SK-N-SH (cell line): ENCODE measurements around the gene IL32.

Source experiments
- CTCF ChIP-seq: fragments of 200-600 bp; sonication (generic); IDR thresholded peaks from 2 replicates; pipeline ENCODE4 v1.6.1; 2017; ENCODE audit warnings: antibody characterized with exemption, mild to moderate bottlenecking, moderate library complexity
- FOXJ3 ChIP-seq: sonication (generic); formaldehyde crosslinking; IDR thresholded peaks from 2 replicates; pipeline ENCODE4 v1.5.1; 2020; ENCODE audit warnings: mild to moderate bottlenecking, missing genetic modification reagents
- GABPA ChIP-seq: IDR thresholded peaks from 2 replicates; pipeline ENCODE4 v1.4.0; 2012; ENCODE audit warnings: low read depth, mild to moderate bottlenecking

DNA sequence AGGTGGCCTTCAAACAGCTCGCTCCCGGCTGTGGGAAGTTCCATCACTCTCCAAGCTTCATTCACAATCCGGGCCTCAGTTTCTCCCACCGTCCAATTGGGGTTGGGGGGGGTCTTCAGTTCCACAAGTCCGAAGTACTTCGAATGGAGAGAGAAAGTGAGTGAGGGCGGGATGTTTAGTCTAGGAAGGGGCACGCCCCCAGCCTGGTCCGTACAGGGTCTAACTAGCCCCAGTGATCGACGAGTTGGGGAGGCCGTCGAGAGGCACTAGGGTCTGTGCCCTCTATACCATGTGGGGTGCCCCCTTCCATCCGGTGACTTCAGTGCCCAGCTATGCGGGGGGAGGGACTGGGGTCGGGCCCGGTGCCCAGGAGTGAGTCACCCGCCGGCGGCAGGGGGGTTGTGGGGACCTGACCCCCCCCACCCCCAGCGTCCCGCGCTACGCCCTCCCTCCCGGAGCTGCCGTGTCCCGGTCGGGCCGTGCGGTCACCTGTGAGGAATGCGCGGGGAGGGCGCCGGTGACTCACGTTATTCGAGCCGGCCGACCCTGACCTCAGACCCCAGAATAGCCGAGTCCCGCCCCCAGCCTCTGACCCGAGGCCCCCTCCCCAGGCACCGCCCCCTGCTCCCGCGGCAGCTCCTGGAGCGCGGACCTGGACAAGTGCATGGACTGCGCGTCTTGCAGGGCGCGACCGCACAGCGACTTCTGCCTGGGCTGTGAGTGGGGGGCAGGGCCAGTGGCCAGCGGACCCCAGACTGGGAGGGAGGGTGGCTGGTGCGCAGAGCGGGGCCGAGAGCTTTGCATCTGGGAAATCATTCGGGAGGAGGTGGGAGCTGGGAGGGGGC lies 44.6 kb upstream of the IL32 start:
- peak; percentile 50 for TF ChIP-seq GABPA
- TF ChIP-seq FOXJ3 (CRISPR knock-in tag) = no peak
- no peak for TF ChIP-seq CTCF
